Esophagus squamous epithelium (tissue), 4 donors: Measurements from ENCODE around the gene RNF169.

Experiments
- POLR2A ChIP-seq, 4 donors: fragments of 450-650 bp; IDR thresholded peaks; one replicate each; pipeline ENCODE4 v1.6.1; 2017; ENCODE audit warnings: antibody characterized with exemption in 4 of 4, mild to moderate bottlenecking in 4 of 4, moderate library complexity in 3 of 4
- TF ChIP-seq, protein P1 (sequence below), 6 experiments: fragments of 450-650 bp in 4 of 6; fragments of 200-600 bp in 2 of 6; sonication (generic) in 2 of 6; IDR thresholded peaks; one replicate each; pipeline ENCODE4 v1.5.1; 2016 to 2019; ENCODE audit warnings: antibody characterized with exemption in 6 of 6, mild to moderate bottlenecking in 4 of 6, moderate library complexity in 4 of 6

DNA sequence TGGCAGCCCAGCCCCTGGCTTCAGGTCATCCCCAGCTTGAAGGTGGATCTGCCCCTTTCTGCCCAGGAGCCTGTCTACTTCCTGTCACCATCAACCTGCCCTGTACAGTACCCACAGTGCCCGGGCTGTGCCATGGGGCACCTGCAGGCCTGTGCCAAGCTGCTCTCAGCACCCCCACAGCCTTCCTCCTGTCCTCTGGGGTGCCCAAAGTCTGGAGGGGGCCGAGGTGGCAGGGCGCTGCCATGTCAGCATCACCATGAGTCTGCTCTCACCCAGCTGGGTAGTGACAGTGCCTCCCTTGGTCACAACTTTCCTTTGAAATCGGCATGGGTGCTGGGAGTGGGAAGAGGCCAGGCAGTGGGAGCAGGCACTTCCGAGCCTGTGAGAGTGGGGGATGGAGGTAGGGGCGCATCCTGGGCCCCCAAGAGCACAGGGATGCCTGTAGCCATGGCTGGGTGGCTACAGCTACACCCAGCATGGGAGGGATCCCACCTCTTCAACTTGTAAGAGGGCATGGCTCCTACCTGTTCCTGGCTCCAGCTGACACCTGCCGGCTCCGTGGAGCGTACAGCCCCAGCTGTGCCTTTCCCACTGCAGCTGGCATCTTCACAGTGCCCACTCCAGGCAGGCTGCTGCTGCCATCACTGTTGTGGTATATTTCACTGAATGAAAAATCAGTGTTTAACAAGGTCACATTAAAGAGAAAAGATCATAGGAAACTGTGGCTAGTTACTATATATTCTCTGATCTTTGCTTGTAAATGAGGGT lies 42.9 kb downstream of the RNF169 start:
- TF ChIP-seq, protein P1, sequence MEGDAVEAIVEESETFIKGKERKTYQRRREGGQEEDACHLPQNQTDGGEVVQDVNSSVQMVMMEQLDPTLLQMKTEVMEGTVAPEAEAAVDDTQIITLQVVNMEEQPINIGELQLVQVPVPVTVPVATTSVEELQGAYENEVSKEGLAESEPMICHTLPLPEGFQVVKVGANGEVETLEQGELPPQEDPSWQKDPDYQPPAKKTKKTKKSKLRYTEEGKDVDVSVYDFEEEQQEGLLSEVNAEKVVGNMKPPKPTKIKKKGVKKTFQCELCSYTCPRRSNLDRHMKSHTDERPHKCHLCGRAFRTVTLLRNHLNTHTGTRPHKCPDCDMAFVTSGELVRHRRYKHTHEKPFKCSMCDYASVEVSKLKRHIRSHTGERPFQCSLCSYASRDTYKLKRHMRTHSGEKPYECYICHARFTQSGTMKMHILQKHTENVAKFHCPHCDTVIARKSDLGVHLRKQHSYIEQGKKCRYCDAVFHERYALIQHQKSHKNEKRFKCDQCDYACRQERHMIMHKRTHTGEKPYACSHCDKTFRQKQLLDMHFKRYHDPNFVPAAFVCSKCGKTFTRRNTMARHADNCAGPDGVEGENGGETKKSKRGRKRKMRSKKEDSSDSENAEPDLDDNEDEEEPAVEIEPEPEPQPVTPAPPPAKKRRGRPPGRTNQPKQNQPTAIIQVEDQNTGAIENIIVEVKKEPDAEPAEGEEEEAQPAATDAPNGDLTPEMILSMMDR (IDR thresholded peaks at IDR 0.05): no peak
- no peak for TF ChIP-seq POLR2A (IDR thresholded peaks at IDR 0.05)
